SK-N-SH (cell line): ENCODE measurements around the gene NSMCE1.

Experiments
- CTCF ChIP-seq: fragments of 200-600 bp; sonication (generic); IDR thresholded peaks from 2 replicates; pipeline ENCODE4 v1.6.1; 2017; ENCODE audit warnings: antibody characterized with exemption, mild to moderate bottlenecking, moderate library complexity
- JUND ChIP-seq: IDR thresholded peaks from 2 replicates; pipeline ENCODE4 v1.4.0; 2012
- POLR2AphosphoS5 ChIP-seq: IDR thresholded peaks from 2 replicates; pipeline ENCODE4 v1.6.1; 2012; ENCODE audit warnings: low read depth, low read length
- REST ChIP-seq: IDR thresholded peaks from 2 replicates; pipeline ENCODE4 v1.6.1; 2012; ENCODE audit warnings: mild to moderate bottlenecking, low read depth, low read length, moderate library complexity

DNA sequence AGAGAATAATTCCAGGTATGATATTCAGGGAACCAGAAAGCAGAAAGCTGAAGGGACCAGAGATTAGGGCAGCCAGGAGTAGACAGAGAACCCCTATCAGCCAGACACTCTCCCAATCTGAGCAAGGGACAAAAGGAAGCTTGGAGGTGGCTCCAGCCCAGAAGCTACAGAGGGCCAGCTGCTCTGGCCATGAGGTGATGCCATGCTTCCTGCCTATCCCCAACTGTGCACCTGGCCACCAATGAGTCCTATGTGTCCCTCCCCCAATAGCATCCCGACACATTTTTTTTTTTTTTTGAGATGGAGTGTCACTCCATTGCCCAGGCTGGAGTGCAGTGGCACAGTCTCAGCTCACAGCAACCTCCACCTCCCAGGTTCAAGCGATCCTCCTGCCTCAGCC, 30.0 kb downstream of the NSMCE1 start:
- TF ChIP-seq CTCF (no peak), POLR2AphosphoS5 (no peak), JUND (no peak), REST (no peak)
